Panc1 (cell line): ENCODE data around the gene PTGES3.

Source experiments
- CTCF ChIP-seq: fragments of 450-650 bp; IDR thresholded peaks from 2 replicates; pipeline ENCODE4 v1.5.1; 2017; ENCODE audit warnings: mild to moderate bottlenecking
- POLR2AphosphoS5 ChIP-seq: IDR thresholded peaks from 2 replicates; pipeline ENCODE4 v1.6.1; 2012; ENCODE audit warnings: mild to moderate bottlenecking, low read depth, low read length, moderate library complexity
- SIN3A ChIP-seq: IDR thresholded peaks from 2 replicates; pipeline ENCODE4 v1.6.1; 2012; ENCODE audit warnings: low read depth, mild to moderate bottlenecking, low read length, moderate library complexity, borderline replicate concordance; ENCODE audit not compliant: insufficient read depth
- TCF7L2 ChIP-seq: IDR thresholded peaks from 2 replicates; pipeline ENCODE4 v1.6.1; 2011; ENCODE audit warnings: mild to moderate bottlenecking, low read depth, low read length, inconsistent platforms
- TF ChIP-seq, protein P1 (sequence below), 2 experiments: IDR thresholded peaks; 2 replicates each; pipeline ENCODE4 v1.6.1; 2011 to 2012; ENCODE audit warnings: low read depth in 2 of 2, control low read depth in 1 of 2, low read length in 1 of 2, mild to moderate bottlenecking in 1 of 2, moderate library complexity in 1 of 2; ENCODE audit not compliant: insufficient read depth in 1 of 2

DNA sequence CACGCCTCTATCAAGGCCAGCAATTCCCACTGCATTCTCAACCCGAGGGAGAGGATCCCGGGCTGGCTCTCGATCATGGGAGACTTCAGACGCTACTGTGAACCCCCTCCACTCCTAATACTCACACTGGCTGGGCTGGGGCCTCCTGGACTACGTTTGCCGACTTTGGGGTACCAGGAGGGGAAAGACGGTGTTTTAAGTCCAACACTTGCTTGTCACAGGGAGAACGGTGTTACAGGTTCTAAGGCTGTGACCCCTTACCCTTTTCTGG, 36.6 kb upstream of the PTGES3 start:
- TF ChIP-seq, protein P1, sequence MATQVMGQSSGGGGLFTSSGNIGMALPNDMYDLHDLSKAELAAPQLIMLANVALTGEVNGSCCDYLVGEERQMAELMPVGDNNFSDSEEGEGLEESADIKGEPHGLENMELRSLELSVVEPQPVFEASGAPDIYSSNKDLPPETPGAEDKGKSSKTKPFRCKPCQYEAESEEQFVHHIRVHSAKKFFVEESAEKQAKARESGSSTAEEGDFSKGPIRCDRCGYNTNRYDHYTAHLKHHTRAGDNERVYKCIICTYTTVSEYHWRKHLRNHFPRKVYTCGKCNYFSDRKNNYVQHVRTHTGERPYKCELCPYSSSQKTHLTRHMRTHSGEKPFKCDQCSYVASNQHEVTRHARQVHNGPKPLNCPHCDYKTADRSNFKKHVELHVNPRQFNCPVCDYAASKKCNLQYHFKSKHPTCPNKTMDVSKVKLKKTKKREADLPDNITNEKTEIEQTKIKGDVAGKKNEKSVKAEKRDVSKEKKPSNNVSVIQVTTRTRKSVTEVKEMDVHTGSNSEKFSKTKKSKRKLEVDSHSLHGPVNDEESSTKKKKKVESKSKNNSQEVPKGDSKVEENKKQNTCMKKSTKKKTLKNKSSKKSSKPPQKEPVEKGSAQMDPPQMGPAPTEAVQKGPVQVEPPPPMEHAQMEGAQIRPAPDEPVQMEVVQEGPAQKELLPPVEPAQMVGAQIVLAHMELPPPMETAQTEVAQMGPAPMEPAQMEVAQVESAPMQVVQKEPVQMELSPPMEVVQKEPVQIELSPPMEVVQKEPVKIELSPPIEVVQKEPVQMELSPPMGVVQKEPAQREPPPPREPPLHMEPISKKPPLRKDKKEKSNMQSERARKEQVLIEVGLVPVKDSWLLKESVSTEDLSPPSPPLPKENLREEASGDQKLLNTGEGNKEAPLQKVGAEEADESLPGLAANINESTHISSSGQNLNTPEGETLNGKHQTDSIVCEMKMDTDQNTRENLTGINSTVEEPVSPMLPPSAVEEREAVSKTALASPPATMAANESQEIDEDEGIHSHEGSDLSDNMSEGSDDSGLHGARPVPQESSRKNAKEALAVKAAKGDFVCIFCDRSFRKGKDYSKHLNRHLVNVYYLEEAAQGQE (IDR thresholded peaks at IDR 0.05; ENCODE audit: insufficient read depth in 1 of 2, low read depth in 2 of 2, low read length in 1 of 2) = no peak
- TF ChIP-seq CTCF = no peak
- no peak for TF ChIP-seq SIN3A
- TF ChIP-seq TCF7L2 = no peak
- no peak for TF ChIP-seq POLR2AphosphoS5
